NCI-H1105 treated with DMSO at 0.1 percent for 48 hours (cell line): Measurements from ENCODE around the gene LMNTD2.
"Not testable (repeated sequence)": the region's sequence is repeated elsewhere in the genome, so short reads cannot be mapped to it uniquely, and the experiment has no call there.

Source experiments
- DNase-seq: peaks from one replicate; lab custom pipeline; 2025; lab: John Stamatoyannopoulos, UW

The LMNTD2 gene

DNA sequence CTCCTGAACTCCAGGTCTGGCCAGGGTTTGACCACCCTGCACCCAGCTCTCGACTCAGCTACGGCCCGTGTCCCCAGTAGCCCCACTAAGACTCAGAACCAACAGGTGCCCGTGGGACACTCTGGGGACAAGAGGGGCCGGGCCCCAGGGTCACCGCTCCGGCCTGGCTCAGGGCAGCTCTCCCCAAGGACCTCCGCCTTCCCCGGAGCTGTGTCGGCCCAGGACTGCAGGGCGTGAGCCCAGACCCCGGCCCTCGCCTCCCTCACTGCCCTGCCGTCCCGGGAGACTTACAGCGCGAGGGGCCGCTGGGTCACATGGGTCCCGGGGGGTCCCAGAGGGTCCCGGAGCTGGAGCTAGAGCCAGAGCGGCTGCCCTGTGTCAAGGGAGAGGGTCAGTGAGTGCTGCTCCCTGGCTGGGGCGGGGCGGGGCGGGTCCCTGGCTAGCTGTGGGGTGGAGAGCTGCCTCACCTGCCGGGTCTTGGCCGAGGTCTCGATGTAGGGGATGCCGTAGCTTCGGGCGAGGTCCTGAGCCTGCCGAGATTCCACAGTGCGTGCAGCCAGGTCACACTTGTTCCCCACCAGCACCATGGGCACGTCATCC is 27.5 kb downstream of the LMNTD2 start:
- no peak for DNase-seq

DNA sequence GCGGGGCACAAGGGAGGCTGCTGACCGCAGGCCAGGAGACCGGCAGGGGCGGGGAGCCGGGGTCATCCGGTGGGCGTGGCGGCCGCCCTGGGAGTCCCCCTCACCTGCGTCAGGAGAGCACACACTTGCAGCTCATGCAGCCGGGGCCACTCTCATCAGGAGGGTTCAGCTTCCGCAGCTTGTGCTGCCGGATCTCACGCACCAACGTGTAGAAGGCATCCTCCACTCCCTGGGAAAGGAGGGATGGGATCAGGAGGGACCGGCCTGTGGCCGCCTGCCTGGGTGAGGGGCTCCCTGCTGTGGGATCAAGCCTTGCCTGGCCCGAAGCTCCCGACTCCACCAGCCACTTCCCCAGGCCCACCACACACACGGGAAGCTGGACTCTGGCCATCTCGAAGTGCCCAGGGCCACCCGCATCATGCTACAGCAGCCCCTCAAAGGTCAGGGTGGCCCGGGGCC is 28.0 kb downstream of the LMNTD2 start:
- DNase-seq, result no peak

DNA sequence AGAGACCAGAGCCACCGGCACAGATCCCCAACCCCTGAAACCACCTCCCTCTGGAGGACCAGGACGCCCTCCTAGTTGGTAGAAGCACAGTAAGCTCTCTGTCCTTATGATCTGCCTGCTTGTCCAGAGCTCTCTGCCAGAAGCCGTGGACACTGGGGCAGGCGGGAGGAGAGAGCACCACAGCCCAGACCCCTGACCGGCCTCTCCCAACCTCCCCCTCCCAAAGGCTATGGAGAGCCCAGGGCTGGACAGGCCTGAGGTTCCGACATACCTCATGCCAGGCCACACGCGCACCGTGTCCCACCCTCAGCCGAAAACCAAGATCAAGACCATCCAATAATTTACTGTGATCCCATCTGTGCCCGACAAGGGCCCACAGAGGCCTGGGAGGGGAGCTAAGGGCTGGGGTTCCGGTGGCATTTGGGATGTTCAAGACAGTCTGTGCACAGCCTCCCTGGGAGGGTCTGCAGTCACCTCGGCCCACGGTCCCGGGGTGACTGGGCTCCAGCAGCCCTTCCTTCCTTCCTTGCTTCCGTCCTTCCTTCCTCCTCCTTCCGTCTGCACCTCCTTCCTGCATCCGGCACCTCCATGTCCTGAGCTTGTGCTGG is 28.5 kb downstream of the LMNTD2 start:
- DNase-seq, result no peak

DNA sequence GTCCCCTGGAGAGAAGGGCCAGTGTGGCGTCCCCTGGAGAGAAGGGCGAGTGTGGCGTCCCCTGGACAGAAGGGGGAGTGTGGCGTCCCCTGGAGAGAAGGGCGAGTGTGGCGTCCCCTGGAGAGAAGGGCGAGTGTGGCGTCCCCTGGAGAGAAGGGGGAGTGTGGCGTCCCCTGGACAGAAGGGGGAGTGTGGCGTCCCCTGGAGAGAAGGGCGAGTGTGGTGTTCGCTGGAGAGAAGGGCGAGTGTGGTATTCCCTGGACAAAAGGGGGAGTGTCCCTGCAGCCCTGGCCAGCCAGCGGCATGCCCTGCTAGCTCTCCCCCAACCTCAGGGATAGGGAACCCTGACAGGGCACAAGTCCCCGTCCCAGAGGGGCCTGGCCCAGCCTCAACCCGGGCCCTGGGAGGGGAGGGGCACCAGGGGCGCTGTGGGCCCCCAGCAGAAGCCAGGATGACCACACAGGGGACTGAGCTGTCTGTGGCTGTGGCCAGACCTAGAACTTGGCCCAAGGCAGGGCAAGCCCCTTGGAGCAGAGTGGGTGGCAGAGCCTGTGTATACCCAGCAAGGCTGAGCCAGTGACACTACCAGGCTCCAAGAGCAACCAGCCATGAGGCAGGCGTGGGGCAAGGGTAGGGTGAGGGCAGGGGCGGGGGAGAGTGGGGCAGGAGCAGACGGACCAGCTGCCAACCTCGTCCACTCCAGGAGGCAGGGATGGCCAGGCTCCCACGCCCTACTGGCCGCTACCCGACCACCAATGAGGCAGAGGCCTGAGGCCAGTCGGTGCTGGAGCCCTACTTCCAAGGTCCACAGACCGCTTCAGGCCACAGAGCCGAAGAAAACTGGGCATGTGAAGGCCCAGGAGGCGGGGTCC is 29.3 kb downstream of the LMNTD2 start:
- no peak for DNase-seq

DNA sequence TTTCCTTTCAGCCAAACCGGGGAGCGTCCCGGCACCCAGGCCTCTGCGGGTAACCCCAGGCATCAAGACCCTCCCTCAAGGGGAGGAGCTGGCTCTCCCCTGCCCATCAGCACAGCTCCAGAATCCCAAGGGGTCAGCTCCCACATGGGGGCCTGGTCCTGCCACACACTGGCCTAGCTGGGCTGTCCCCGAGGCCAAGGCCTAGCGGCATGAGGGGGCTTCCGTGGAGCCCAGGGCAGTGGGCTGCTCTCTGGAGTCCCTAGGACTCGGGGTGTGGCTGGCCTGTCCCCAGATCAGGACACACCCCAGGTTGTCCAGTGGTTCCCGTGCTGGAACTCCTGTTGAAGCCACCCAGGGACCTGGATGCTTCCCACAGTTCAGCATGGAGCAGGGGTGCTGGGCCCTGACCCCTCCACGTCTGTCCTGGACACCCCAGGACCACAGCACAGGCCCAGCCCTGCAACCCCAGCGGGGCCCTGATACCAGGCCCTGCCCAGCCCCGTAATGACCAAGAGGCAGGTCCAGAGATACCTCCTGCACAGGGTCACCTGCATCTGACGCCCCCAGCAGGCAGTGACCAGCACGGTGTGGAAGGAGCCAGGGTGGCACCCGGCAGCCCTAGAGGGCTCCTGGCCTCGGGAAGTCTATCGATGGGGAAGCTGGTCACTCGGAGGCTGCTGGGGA is 30.7 kb downstream of the LMNTD2 start:
- DNase-seq, result no peak

DNA sequence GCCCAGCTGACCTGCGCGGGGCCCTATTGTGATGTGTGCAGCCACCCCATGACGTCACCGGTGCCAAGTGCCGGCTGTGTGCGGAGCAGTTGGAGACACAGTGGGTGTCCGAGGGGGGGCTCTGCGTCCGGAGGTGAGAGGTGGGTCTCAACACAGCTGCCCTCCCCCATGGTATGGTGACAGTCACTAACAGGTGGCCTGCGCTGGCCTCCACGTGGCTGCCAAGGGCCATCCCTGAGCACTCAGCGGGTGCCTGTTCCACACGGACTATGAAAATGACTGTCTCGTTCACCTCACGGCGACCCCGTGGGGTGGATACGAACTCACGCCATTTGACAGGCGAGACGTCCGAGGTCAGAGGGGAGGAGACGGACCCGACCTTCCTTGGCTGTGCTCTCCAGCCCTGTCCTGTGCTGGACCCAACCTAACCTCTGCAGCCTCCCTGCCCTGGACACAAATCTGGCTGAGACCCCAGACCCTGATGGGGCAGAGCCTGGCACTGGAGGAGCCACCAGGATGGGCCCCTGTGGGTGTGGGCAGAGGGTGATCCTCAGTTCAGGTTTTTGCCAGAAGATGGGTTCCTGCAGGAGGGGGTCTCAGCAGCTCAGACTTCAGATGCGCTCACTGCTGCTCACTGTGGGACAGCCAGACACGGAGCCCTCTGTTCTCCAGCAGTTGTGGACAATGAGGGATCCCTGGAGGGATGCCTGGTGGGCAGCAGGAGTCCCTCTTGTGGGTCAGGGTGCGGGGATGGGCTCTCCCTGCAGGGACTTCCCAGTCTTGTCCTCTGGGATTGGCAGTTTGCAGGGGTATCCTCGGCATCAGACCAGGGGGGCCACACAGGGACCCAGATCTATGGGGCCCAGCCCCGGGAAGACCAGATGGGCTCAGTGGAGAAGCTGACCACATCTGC is 31.5 kb downstream of the LMNTD2 start:
- no peak for DNase-seq

DNA sequence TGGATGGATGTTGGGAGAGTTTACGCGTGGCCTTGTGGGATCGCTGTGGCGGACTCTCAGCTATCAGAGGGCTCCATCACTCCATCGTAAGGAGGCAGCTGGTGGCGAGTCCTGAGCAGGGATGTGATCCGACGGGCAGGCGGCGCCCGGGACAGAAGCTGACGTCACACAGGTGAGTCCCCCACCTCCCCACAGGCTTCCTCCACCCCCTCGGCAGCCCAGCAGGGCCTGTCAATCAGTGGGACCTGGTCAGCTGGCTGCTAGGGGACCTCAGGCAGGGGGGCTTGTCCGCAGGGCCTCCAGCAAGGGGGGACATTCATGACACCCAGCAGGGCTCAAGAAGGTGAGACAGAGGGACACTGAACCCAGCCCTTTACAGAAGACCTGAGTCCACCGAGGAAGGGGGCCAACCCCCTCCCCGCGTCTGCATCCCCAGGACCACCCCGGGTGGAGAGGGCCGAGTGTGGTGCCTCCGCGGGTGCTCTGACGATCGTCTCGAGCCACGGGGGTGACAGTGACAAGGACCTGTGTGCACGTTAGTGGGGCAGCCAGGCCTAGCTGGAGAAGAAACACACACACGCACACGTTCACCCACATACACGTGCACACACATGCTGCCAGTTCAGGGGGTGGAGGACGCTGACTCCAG is 32.2 kb downstream of the LMNTD2 start:
- DNase-seq, result no peak

DNA sequence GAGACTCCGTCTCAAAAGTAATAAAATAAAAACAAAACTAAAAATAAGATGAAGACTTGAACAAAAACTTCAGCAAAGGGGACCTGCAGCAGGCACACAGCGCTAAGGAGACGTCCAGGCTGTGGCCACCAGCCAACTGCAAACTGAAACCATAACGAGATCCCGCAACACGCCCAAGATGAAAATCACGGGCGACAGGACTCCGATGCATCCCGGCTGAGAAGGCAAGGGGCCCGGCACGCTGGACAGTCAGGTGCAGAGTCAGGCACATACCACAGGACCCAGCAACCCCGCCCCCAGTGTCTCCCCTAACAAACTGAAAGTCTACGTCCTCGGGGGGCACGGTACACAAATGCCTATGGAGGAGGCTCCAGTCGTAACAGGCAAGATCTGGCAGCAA is 34.3 kb downstream of the LMNTD2 start:
- DNase-seq, result no peak

DNA sequence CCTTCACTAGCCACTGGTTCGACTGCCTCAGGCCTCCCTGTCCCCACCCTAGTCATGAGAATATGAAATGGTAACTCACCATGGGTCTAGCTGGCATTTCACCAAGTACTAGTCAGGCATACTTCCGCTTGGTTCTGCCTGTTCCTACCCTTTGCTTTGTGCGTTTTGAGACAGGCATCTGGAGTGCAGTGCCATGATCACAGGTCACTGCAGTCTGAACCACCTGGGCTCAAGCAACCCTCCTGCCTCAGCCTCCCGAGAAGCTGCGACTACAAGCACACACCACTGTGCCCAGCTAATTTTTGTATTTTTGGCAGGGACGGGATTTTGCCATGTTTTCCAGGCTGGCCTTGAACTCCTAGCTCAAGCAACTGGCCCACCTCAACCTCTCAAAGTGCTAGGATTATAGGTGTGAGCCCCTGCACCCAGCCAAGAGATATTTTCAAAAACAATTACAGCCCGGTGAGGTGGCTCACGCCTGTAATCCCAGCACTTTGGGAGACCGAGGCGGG is 39.3 kb downstream of the LMNTD2 start:
- no peak for DNase-seq

DNA sequence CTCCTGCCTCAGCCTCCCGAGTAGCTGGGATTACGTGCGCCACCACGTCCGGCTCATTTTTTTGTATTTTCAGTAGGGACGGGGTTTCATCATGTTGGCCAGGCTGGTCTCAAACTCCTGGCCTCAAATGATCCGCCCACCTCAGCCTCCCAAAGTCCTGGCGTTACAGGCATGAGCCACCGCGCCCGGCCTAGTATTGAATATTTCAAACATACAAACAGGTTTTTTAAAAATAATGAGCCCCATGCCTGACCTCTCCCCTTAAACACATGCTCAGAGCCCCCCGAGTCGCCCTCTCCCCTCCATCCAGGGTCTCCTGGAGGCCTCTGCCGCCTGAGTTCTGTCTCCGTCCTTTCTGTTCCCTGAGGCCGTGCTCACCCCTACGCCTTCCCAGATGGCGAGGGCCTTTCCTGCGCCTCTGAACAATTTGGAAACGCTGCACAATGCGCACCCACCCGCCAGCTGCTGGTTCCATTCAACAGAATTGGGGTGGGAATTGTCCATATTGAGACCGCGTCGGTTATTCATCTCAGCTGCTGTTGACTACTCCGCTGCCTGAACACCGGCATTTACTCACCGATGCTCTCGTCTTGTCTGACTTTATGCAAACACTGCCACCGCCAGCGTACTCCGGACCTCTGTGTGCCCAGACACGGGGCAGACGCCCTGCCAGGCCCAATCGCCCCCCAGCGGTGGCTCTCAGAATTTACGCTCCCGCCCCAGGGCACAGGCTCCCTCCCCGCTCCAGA is 39.9 kb downstream of the LMNTD2 start:
- no peak for DNase-seq

DNA sequence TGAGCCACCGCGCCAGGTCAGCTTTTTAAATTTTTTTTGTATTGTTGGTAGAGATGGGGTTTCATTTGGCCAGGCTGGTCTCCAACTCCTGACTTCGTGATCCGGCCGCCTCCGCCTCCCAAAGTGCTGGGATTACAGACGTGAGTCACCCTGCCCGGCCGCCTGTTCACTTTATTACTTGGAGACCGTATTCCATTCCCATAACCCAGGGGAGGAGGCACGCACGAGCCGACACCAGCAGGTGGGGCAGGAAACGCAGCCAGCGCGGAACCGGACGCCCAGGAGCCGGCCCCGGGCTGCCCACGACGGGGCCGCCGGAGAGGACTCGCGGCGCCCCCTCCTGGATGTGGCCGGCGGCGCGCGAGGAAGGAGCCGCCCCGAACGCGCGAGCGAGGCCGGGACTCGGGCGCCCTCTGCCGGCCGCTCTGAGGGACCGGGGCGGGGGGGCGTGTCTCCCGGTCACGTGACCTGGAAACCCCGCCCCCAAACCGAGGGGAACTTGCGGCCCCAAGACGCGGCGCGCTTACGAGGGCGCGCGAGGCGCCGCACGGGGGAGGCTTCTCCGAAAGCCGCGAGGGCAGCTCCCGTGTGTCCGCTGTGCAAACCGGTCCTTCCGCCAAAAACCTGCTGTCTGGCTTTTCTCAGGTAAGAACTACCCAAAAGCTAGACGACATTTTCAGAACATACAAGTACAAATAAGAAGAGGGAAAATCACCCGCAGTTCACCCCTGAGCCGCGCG is 41.9 kb downstream of the LMNTD2 start:
- no peak for DNase-seq

DNA sequence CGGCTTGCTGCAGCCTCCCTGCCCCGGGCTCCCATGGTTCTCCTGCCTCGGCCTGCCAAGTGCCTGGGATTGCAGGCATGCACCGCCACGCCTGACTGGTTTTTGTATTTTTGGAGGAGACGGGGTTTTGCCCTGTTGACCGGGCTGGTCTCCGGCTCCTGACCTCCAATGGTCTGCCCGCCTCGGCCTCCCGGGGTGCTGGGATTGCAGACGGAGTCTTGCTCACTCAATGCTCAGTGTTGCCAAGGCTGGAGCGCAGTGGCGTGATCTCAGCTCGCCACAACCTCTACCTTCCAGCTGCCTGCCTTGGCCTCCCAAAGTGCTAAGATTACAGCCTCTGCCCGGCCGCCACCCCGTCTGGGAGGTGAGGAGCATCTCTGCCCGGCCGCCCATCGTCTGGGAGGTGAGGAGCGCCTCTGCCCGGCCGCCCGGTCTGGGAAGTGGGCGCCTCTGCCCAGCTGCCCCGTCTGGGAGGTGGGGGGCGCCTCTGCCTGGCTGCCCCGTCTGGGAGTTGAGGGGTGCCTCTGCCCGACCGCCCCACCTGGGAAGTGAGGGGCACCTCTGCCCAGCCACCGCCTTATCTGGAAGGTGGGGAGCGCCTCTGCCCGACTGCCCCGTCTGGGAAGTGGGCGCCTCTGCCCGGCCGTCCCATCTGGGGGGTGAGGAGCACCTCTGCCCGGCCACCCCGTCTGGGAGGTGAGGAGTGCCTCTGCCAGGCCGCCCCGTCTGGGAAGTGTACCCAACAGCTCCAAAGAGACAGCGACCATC is 43.4 kb downstream of the LMNTD2 start:
- not testable (repeated sequence) for DNase-seq

DNA sequence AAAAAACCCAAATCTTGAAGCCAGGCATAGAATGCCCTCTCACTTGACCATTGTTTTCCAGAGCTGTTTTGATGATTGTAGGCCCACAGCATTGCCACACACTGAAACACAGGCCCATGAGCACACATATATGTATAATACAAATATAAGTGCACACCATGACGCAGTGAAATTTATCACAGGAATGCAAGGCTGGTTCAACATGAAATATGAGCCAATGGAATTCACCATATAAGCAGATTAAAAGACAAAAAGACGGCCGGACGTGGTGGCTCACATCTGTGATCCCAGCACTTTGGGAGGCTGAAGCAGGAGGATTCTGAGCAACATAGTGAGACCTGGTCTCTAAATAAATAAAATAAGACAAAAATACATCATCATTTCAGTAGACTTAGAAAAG is 44.1 kb downstream of the LMNTD2 start:
- no peak for DNase-seq

DNA sequence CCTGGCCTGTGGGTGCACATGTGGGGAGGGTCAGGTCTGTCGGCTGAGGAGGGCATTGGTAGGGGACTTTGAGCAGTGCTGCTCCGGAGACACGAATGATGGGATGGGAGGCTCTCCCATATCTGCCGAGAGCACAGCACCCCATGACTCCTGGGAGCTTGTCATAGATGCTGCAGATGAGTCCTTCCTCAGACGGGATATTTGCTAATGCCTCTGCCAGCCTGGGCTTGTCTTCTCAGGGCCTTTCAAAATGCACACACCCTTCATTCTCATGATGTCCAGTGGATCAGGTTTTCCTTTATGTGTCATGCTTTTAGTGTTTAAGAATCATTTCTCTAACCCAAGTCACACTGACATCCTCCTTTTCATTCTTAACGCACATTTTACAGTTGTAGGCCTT is 45.4 kb downstream of the LMNTD2 start:
- DNase-seq, result no peak

DNA sequence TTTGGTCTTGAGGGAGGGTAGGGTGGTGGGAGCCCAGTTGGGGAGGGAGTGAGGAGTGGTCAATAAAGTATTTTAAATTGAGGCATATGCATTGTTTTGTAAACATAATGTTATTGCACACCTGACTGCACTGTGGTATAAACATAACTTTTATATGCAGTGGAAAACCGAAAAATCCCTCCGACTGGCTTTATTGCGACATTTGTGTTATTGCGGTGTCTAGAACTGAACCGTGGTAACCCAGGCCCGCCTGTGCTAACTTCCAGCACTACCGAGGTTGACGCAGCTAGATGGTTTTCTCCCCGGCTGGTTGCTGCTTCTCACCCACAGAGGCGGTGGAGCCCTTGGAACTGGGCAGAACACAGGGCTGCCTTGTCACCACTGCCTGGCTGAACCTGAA is 45.9 kb downstream of the LMNTD2 start:
- DNase-seq, result no peak

DNA sequence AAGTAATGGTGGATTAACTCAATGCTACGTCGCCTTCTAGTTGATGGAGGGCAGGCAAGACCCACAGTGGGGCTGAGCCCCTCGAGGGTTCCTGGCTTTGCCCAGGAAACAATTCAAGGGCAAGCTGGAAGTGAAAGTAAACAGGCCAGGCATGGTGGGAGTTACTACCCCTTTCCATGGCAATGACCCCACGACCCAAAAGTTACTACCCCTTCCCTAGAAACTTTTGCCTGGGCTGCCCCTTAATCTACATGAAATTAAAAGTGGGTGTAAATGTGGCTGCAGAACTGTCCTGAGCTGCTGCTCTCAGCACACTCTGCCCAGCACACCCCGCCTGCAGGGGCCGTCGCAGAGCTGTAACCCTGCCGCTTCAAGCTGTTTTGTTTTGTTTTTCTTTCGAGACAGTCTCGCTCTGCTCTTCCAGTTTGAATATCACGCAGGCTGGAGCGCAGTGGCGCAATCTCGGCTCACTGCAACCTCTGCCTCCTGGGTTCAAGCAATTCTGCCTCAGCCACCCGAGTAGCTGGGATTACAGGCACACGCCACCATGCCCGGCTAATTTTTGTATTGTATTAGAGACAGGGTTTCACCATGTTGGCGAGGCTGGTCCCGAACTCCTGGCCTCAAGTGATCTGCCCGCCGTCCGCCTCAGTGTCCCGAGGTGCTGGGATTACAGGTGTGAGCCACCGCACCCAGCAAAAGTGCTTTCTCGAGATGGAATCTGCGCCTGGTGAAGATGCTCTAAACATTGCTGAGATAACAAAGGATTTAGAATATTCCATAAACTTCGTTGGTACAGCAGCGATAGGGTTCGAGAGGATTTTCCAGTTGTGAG is 47.6 kb downstream of the LMNTD2 start:
- no peak for DNase-seq

DNA sequence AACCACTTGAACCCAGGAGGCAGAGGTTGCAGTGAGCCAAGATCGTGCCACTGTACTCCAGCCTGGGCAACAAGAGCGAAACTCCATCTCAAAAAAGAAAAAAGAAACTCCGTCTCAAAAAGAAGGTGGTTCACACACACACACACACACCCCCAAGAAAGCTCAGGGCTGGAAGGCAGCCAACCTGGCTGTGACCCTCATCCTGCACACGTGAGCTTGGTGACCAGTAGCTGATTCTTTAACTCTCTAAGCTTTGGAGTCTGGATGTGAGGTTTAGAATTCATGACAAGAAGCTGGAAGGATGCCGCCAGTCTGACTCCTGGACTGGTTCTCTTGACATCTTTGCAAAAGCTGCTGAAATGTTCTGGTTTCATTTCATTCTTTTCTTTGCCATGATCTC is 51.6 kb downstream of the LMNTD2 start:
- DNase-seq, result no peak
